HG03432 (cell line): ENCODE results near the gene PGD.
"Not testable (repeated sequence)": the region's sequence is repeated elsewhere in the genome, so short reads cannot be mapped to it uniquely, and the experiment has no call there.

ENCODE experiments used
- ATAC-seq: cut with Tn5 transposase; IDR thresholded peaks from one replicate; pipeline ENCODE4 v1.9.1; 2021; ENCODE audit warnings: mild to moderate bottlenecking, moderate library complexity; ENCODE audit not compliant: unreplicated experiment

PGD gene

GRCh38 chr1:10433790-10434189, 34.9 kb downstream of the PGD start:
- no peak for ATAC-seq

GRCh38 chr1:10434590-10434989, 35.7 kb downstream of the PGD start:
- ATAC-seq: no peak

- ATAC-seq: no peak
Measured at GRCh38 chr1:10437052-10437451, 38.2 kb downstream of the PGD start.

- no peak for ATAC-seq
Measured at GRCh38 chr1:10438677-10439163, 39.9 kb downstream of the PGD start.

- no peak for ATAC-seq
Measured at GRCh38 chr1:10440305-10440704, 41.4 kb downstream of the PGD start.

GRCh38 chr1:10440794-10441193, 41.9 kb downstream of the PGD start:
- no peak for ATAC-seq

GRCh38 chr1:10444248-10444647, 45.4 kb downstream of the PGD start:
- no peak for ATAC-seq

GRCh38 chr1:10444795-10445397, 46.0 kb downstream of the PGD start:
- no peak for ATAC-seq

GRCh38 chr1:10446790-10447422, 48.0 kb downstream of the PGD start:
- no peak for ATAC-seq

- no peak for ATAC-seq
Measured at GRCh38 chr1:10449751-10450150, 50.9 kb downstream of the PGD start, which contains the start of gene CORT. TSS of gene CORT (plus strand) at chr1:10450031. CDS start at chr1:10450224, 193 bp downstream.

GRCh38 chr1:10450156-10450814, 51.4 kb downstream of the PGD start:
- no peak for ATAC-seq

GRCh38 chr1:10450836-10451235, 52.0 kb downstream of the PGD start:
- ATAC-seq: no peak

- ATAC-seq: no peak
Measured at GRCh38 chr1:10451287-10451686, 52.4 kb downstream of the PGD start.

- no peak for ATAC-seq
Measured at GRCh38 chr1:10456048-10456447, 57.2 kb downstream of the PGD start.

- ATAC-seq: no peak
Measured at GRCh38 chr1:10456661-10457060, 57.8 kb downstream of the PGD start.

GRCh38 chr1:10457462-10457861, 58.6 kb downstream of the PGD start:
- not testable (repeated sequence) for ATAC-seq

GRCh38 chr1:10457875-10458274, 59.0 kb downstream of the PGD start:
- ATAC-seq: no peak

GRCh38 chr1:10459184-10459583, 60.3 kb downstream of the PGD start:
- no peak for ATAC-seq

GRCh38 chr1:10467078-10467477, 68.2 kb downstream of the PGD start:
- ATAC-seq: no peak

GRCh38 chr1:10470043-10470442, 71.2 kb downstream of the PGD start:
- no peak for ATAC-seq
